GM18907 (cell line): ENCODE data around the gene SPDYE4.
A peak's percentile ranks its signal among the peaks of the same experiment; 100 is the strongest.
"Not testable (repeated sequence)": the region's sequence is repeated elsewhere in the genome, so short reads cannot be mapped to it uniquely, and the experiment has no call there.

Experiments used
- ATAC-seq: cut with Tn5 transposase; IDR thresholded peaks from one replicate; pipeline ENCODE4 v1.9.1; 2021; ENCODE audit warnings: mild to moderate bottlenecking, moderate library complexity; ENCODE audit not compliant: unreplicated experiment

The SPDYE4 gene

GRCh38 chr17:8758137-8758596 is at the start of gene SPDYE4:
Gene SPDYE4 (minus strand): TSS chr17:8758546. CDS start chr17:8758382, 164 bp downstream.
- no peak for ATAC-seq

DNA sequence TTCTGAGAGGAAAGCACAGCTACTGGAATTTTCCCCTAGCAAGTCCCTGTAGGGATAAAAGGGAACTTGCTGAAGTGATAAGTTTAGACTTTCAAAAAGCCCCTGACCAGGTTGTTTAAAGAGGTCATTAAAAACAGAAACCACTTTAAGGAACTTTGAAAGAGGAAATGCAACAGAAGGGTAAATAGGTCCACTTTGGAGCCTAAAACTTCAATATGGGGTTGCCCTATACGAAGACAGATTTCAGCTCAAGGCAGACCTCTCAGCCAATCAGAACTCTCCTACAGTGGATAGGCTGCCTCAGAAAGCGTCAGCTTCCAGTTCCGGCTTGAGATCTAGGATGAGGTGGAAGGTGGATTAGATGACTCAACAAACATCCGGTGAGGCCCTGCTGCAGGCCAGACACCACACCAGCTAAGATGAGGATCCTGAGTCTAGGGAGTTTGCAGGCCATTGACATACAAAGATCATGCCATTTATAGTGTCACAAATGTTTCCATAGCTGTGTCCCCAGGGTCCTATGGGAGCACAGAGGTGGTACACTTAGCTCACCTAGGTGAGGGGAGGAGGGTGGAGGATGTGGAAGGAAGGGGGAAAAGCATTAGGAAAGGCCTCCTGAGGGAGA is 48.7 kb upstream of the SPDYE4 start:
- ATAC-seq: peak; percentile 75

GRCh38 chr17:8806253-8806925 is 48.0 kb upstream of the SPDYE4 start:
- ATAC-seq: no peak

GRCh38 chr17:8805396-8805795 is 47.0 kb upstream of the SPDYE4 start:
- ATAC-seq: not testable (repeated sequence)

DNA sequence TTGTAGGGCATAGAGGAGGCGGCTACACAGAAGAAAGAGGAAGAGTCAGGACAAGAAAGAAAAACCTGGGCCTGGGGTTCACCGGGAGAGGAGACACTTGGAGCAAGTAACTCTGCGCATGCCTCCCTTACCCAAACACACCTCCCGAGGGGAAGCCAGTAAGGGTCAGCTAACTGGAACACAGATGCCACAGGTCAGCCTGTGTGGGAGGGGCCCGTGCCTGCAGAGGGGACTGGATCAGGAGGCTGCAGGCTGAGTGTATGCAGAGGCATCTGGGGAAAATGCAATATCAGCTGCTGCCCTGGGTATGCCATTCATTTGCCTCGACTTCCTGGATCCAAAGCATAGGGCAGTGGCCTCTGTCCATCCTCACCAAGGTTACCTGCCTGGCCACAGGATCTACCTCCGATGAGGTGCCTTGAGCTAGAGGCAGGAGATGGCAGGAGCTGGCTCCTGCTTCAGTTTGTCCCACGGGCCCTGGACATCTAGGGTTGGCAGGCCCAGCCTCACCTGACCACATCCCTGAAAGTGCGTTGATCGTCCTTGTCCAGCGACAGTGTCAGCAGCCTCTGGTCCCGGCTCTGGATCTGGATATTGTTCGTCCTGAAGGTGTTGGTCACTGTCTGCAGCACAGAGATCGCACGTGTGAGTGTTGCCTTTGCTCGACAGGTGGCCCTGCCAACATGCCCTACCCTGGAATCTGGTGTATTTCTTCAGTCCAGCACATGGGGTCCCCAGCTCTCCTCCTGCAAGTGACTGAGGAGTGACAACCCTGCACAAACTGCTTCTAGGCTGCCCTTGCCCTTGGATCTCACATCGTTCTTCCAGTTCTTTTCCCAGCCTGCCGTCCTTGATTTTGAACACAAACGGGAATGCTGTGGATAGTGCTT is 45.4 kb upstream of the SPDYE4 start:
- ATAC-seq: no peak

DNA sequence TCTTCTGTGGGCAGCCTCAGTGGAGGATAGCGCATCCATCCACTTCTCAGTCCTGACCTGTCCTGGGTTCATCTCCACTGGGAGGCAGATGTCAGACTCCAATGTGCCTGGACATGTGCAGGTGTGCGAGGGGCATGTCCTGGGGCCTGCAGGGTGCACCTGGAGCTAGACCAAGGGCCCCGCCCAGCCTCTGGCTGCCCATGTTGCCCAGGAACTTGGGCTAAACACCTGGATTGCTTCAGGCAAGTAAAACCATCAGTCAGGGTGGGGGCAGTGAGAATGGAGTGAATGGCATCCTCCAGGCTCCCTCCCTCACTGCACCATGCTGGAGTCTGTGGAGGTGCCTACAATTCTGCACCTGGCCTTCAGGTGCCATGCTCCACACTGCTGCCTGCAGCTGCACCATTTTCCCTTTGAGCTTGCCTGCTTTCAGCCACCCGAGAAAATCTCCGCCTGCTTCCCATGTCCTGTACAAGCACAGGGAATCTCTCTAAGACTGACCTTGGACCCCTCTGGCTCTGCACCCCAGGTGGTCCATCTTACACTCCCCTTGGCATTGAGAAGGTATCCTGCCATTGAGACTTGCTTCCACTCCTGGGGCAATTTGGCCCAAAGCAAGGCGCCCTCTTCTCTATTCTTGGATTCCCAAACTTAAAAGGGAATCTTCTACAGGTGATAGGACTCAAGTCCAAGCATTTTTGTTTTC is 42.9 kb upstream of the SPDYE4 start:
- no peak for ATAC-seq

DNA sequence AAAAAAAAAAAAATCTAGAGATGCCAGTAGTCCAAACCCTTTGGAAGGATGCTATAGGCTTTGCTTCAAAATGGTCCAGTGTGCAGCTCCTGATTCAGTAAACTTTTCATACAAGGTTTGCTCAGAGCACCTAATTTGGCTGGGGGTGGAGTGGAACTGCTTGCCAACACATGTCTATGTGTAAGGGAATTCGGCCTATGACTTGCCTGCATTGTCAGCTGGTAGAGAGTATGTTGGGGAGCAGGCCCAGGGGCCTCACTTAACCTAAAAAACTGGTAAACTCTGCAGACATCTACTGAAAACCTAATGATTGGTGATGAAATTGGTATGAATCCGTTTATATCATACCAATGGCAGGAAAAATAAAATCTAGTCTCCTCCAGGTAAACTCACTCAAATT is 42.3 kb upstream of the SPDYE4 start:
- no peak for ATAC-seq

DNA sequence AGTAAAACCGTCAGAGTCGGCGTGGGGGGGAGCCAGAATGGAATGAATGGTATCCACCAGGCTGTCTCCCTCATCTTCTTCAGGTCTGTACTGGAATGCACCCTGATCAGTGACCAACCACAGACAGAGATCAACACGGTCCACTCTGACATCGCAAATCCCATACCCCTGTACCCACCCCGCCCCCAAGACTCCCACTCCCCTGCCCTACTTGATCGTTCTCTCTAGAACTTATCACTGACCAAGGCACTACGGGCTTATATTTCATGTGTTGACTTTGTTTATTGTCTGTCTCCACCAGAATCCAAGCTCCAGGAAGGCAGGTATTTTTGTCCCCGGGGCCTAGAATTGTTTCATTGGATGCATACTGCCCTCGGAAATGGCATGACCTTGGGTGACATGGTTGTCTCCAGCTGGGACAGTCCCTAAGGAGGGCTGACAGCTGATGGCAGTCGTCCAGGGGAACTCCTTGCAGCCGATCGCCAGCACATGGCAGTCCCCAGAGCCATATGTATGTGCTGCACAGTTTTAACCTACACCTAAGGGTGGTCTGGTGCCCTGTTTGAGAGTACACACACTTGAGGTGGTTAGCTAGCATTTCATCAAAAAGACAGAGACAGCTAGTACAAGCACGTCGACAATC is 41.3 kb upstream of the SPDYE4 start:
- ATAC-seq: no peak

- ATAC-seq: no peak
These were observed 40.7 kb upstream of the SPDYE4 start, which contains the start of gene MFSD6L for GRCh38 chr17:8798846-8799569. Gene MFSD6L (minus strand): TSS chr17:8799365. CDS start chr17:8799120, 245 bp downstream.

DNA sequence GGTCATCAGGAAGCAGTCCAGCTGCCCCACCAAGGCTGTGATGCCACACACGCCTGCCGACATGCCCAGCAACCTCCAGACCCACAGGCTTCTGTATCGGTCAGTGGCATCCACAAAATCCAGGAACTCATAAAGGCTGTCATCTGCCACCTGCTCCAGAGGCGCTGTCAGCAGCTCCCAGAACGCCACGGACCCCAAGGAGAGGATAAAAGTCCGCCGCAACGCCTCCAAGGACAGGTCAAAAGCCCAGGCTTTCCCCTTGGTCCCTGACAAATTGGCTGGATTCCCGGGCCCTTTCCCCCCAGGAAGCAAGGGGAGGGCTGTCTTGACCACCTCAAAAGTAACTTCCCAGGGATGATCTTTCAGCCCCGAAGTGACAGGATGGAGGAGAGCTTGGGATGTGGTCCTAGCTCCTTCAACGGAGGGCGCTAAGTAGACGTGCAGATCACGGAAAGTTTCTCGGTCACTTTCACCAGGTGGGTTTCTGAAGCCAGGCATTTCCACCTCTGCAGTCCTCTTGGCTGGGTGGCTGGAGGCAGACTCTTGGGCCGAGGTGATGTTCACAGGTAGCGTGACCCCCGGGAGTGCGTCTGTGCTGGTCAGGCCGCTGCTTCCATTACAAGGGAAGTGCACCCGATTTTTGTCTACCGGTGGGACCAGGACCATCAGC is 40.0 kb upstream of the SPDYE4 start:
- no peak for ATAC-seq

GRCh38 chr17:8797621-8798175 is 39.4 kb upstream of the SPDYE4 start:
- no peak for ATAC-seq

GRCh38 chr17:8794636-8795035 is 36.3 kb upstream of the SPDYE4 start:
- no peak for ATAC-seq

GRCh38 chr17:8793649-8794048 is 35.3 kb upstream of the SPDYE4 start:
- ATAC-seq: no peak

DNA sequence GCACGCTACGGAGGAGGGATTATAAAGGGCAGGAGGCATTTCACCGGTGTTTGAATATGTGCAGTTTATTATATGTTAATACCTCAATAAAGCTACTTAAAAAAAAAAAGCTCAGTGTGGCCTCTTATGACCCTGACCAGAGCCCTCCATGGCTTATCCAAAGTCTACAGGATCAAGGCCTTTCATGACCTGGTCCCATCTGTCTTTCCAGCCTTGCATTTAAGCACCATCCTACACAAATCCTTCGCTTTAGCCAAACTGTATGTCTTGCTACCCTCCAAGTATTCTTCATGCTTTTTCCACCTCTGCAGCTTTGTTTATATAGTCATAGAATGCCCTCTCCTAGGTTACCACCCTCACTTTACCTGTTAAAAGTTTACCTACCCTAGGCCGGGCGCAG is 34.3 kb upstream of the SPDYE4 start:
- no peak for ATAC-seq

DNA sequence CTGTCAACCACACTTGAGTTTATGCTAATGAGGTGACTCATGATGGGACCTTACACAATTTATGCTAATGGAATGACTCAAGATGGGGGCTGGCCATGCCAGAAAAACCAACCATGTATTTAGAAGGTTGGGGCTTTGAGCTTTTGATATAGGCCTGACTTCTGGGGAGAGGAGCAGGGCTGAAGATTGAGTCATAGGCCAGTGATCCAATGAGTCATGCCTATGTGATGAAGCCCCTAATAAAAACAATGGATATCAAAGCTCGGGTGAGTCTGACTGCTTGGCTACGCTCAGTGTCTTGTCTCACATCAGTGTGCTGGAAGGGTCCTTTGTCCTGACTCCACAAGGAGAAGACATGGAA is 33.5 kb upstream of the SPDYE4 start:
- no peak for ATAC-seq

DNA sequence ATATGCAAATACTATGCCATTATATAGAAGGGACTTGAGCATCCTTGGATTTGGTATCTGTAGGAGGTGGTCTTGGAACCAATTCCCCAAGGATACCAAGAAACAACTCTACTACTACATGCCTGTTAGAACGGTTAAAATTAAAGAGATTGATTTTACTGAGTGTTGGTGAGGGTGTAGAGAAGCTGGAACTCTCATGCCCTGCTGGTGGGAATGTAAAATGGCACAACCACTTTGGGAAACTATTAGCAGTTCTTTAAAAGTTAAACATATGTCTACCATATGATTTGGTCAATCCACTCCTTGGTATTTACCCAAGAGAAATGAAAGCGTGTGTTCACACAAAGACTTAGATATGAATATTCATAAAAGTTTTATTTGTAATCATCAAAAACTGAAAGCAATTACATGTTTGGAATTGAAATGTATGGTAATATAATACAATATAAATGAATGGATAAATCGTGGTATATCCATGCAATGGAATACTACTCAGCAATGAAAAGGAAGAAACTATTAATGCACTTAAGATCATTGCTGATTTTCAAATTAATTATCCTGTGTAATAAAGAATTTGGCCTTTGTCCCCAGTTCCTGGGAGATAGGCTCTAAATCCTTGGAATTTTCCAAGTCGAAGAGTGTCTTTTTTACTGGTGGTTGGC is 33.0 kb upstream of the SPDYE4 start:
- no peak for ATAC-seq

GRCh38 chr17:8789743-8790142 is 31.4 kb upstream of the SPDYE4 start:
- no peak for ATAC-seq

- ATAC-seq: no peak
These were observed 30.7 kb upstream of the SPDYE4 start for GRCh38 chr17:8788998-8789397.
